ENCODE measurements around the gene VAV2. TPM values are rescaled to one million over a fixed set of nuclear protein-coding genes. Genes with fewer than 3 reads are reported as not detected.

Gene VAV2
- total and polyA plus RNA-seq, 12 donors, result 2.9 to 7.1 (median 5.0) TPM

GRCh38 chr9:133981589-133981957 is 10.6 kb downstream of the VAV2 start:
- Histone ChIP-seq H3K27me3 (no peaks in the 10 kb centered on the region), H3K27ac (no peak overlapping the region), H3K4me3 (no peak overlapping the region), H3K4me1 (peaks cover 2 to 29% (median 18%) of the 10 kb centered on the region in 9 donors), H3K36me3 (no peaks in the 10 kb centered on the region), H3K9me3 (no peaks in the 10 kb centered on the region)
- ATAC-seq (no peak), DNase-seq (no peak)
- intact Hi-C loops (cut with DNase I), result loop anchor here in 1 of 10 donors (5.0 kb wide), 1 partner anchor 34 kb away; no protein-coding TSS in a partner anchor
- WGBS, 2 donors, result 90 to 94% methylated on average over 14 of the region's 14 CpGs
- TF ChIP-seq CTCF (IDR thresholded peaks at IDR 0.05), result no peak

GRCh38 chr9:133980864-133981588 is 11.1 kb downstream of the VAV2 start:
- no peaks in the 10 kb centered on the region for H3K36me3 ChIP-seq
- TF ChIP-seq CTCF (IDR thresholded peaks at IDR 0.05), result no peak
- WGBS, 2 donors, result 96% methylated on average over 25 of the region's 25 CpGs
- intact Hi-C loops (cut with DNase I), result loop anchor here in 1 of 10 donors (5.0 kb wide), 1 partner anchor 34 kb away; no protein-coding TSS in a partner anchor
- ATAC-seq (no peak), DNase-seq (no peak)
- no peaks in the 10 kb centered on the region for H3K9me3 ChIP-seq
- peaks cover 2 to 29% (median 18%) of the 10 kb centered on the region in 9 donors for H3K4me1 ChIP-seq
- H3K27me3 ChIP-seq, result no peaks in the 10 kb centered on the region
- H3K4me3 ChIP-seq, result no peak overlapping the region
- no peak overlapping the region for H3K27ac ChIP-seq

GRCh38 chr9:133979921-133980863 is 11.9 kb downstream of the VAV2 start:
- Histone ChIP-seq H3K4me3 (peak overlapping the region in 8 of 10 donors; percentile 13 to 44 (median 34)), H3K27ac (peak overlapping the region in 7 of 10 donors; percentile 49 to 68 (median 65)), H3K27me3 (no peaks in the 10 kb centered on the region), H3K36me3 (no peaks in the 10 kb centered on the region), H3K4me1 (peaks cover 2 to 29% (median 18%) of the 10 kb centered on the region in 9 donors), H3K9me3 (no peaks in the 10 kb centered on the region)
- ATAC-seq (peak in 1 of 8 donors; percentile 8), DNase-seq (no peak)
- TF ChIP-seq CTCF (IDR thresholded peaks at IDR 0.05), result no peak
- 78 to 86% methylated on average over 22 of the region's 22 CpGs for WGBS, 2 donors
- intact Hi-C loops (cut with DNase I), result loop anchor here in 1 of 10 donors (5.0 kb wide), 1 partner anchor 33 kb away; no protein-coding TSS in a partner anchor

GRCh38 chr9:133979273-133979920 is 12.7 kb downstream of the VAV2 start:
- TF ChIP-seq CTCF (IDR thresholded peaks at IDR 0.05), result no peak
- DNase-seq, result peak; percentile 47 to 53
- Histone ChIP-seq H3K36me3 (no peaks in the 10 kb centered on the region), H3K9me3 (no peaks in the 10 kb centered on the region), H3K4me3 (peak overlapping the region in 9 of 10 donors; percentile 2 to 44 (median 30)), H3K4me1 (peaks cover 2 to 29% (median 18%) of the 10 kb centered on the region in 9 donors), H3K27me3 (no peaks in the 10 kb centered on the region), H3K27ac (peak overlapping the region in 8 of 10 donors; percentile 7 to 68 (median 60))
- intact Hi-C loops (cut with DNase I), result no loop called here
- WGBS, 2 donors, result 22 to 23% methylated on average over 34 to 37 of the region's 37 CpGs
- peak; percentile 59 to 82 (median 76) for ATAC-seq
